ENCODE measurements around the gene RBMS1.

- TF ChIP-seq POLR2A (IDR thresholded peaks at IDR 0.05): no peak
- no peak for TF ChIP-seq CTCF (IDR thresholded peaks at IDR 0.05)
- no peak for TF ChIP-seq POLR2AphosphoS5 (IDR thresholded peaks at IDR 0.05)
Measured at GRCh38 chr2:160301420-160301819, 192.2 kb downstream of the RBMS1 start.

All from sigmoid colon (tissue), 4 donors.